Stomach (tissue), 4 donors: ENCODE results near the gene HOXC4.

Source experiments
- EP300 ChIP-seq: sonication (generic); formaldehyde crosslinking; IDR thresholded peaks from one replicate; pipeline ENCODE4 v1.6.1; 2017; ENCODE audit warnings: antibody characterized with exemption
- POLR2A ChIP-seq, 4 donors: fragments of 450-650 bp; IDR thresholded peaks; one replicate each; pipeline ENCODE4 v1.6.1; 2016; ENCODE audit warnings: antibody characterized with exemption in 4 of 4, control low read depth in 2 of 4, mild to moderate bottlenecking in 1 of 4, moderate library complexity in 1 of 4
- POLR2AphosphoS5 ChIP-seq, 3 donors: sonication (generic); formaldehyde crosslinking; IDR thresholded peaks; one replicate each; pipeline ENCODE4 v1.6.1; 2016; ENCODE audit warnings: antibody characterized with exemption in 3 of 3
- TF ChIP-seq, protein P1 (sequence below), 7 experiments: fragments of 450-650 bp in 4 of 7; fragments of 200-600 bp in 3 of 7; sonication (generic) in 3 of 7; IDR thresholded peaks; one replicate each; pipeline ENCODE4 v1.5.1; 2016 to 2019; ENCODE audit warnings: antibody characterized with exemption in 7 of 7, control low read depth in 2 of 7, mild to moderate bottlenecking in 1 of 7

DNA sequence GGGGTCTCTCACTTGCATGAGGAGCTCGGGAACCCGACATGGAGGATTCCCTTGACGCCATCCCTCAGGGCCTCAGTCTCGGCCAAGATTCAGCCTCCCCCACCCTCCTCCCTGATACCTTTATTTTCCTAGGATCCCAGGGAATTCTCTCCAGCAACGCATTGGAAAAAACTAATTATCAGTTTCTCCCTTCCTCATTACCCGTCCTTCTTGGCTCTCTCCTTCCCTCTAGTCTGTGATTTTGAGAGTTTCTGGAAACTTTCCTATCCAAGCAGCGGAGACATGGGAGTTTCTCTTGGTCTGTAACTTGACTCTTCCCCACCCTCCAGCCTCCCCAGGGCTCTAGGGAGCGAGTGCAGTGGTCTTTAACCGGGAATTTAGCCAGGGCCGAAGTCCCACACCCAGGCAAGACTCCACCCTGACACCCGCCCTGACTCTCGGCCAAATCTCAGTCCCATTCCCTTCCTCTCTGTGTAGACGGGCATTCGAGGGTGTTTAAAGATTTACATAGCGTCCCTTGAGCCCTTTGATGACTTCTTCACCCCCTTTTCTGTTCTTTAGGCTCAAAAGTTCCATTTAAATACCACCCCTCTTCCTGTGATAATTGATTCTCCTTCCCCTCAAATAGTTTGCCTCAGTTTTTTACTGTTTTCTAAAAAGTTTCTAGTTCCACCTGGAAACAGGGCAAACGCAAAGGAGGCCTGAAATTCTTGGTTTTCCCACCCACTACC lies 14.1 kb upstream of the HOXC4 start:
- TF ChIP-seq, protein P1, sequence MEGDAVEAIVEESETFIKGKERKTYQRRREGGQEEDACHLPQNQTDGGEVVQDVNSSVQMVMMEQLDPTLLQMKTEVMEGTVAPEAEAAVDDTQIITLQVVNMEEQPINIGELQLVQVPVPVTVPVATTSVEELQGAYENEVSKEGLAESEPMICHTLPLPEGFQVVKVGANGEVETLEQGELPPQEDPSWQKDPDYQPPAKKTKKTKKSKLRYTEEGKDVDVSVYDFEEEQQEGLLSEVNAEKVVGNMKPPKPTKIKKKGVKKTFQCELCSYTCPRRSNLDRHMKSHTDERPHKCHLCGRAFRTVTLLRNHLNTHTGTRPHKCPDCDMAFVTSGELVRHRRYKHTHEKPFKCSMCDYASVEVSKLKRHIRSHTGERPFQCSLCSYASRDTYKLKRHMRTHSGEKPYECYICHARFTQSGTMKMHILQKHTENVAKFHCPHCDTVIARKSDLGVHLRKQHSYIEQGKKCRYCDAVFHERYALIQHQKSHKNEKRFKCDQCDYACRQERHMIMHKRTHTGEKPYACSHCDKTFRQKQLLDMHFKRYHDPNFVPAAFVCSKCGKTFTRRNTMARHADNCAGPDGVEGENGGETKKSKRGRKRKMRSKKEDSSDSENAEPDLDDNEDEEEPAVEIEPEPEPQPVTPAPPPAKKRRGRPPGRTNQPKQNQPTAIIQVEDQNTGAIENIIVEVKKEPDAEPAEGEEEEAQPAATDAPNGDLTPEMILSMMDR (IDR thresholded peaks at IDR 0.05): no peak
- TF ChIP-seq POLR2A (IDR thresholded peaks at IDR 0.05): no peak
- TF ChIP-seq POLR2AphosphoS5 (IDR thresholded peaks at IDR 0.05): no peak
- no peak for TF ChIP-seq EP300
